Fibroblast of lung (primary cell): Measurements from ENCODE around the gene NXPH1. TPM values are rescaled to one million over a fixed set of nuclear protein-coding genes. Genes with fewer than 3 reads are reported as not detected.
A peak's percentile ranks its signal among the peaks of the same experiment; 100 is the strongest.

Experiments
- DNase-seq, 2 donors: peaks; one replicate each; pipeline versions ENCODE4 v3.0.0 to v3.0.0-alpha.2; 2010; ENCODE audit warnings: low read depth in 2 of 2
- H2AFZ ChIP-seq: 2 replicates; pipeline ENCODE4 v1.5.1; 2012; ENCODE audit warnings: low read length, control low read depth, inconsistent platforms
- H3K27ac ChIP-seq: 2 replicates; pipeline ENCODE4 v1.5.1; 2011; ENCODE audit warnings: low read length, control low read depth; ENCODE audit not compliant: insufficient read depth
- H3K27me3 ChIP-seq: 2 replicates; pipeline ENCODE4 v1.5.1; 2011; ENCODE audit warnings: mild to moderate bottlenecking, low read length; ENCODE audit not compliant: control insufficient read depth, insufficient read depth
- H3K36me3 ChIP-seq: 2 replicates; pipeline ENCODE4 v1.5.1; 2011; ENCODE audit warnings: low read length; ENCODE audit not compliant: control insufficient read depth, insufficient read depth
- H3K4me1 ChIP-seq: 2 replicates; pipeline ENCODE4 v1.5.1; 2011; ENCODE audit warnings: low read length; ENCODE audit not compliant: control insufficient read depth, insufficient read depth; ENCODE audit errors: extremely low read depth
- H3K4me2 ChIP-seq: 2 replicates; pipeline ENCODE4 v1.5.1; 2011; ENCODE audit warnings: low read length, control low read depth; ENCODE audit not compliant: insufficient read depth; ENCODE audit errors: extremely low read depth
- H3K4me3 ChIP-seq, 4 experiments: fragments of 200-600 bp in 1 of 4; sonication (generic) in 1 of 4; replicated peaks in 1 of 4; 2 replicates each; pipeline ENCODE4 v1.5.1; 2011 to 2016; ENCODE audit warnings: low read length in 4 of 4, low read depth in 3 of 4, mild to moderate bottlenecking in 3 of 4, control low read depth in 2 of 4, inconsistent platforms in 1 of 4, mixed read lengths in 1 of 4; ENCODE audit not compliant: insufficient read depth in 1 of 4; ENCODE audit errors: control extremely low read depth in 1 of 4
- H3K79me2 ChIP-seq: 2 replicates; pipeline ENCODE4 v1.5.1; 2012; ENCODE audit warnings: mild to moderate bottlenecking, low read length, inconsistent platforms; ENCODE audit not compliant: control insufficient read depth, insufficient read depth
- H3K9ac ChIP-seq: 2 replicates; pipeline ENCODE4 v1.5.1; 2011; ENCODE audit warnings: mild to moderate bottlenecking, low read length, control low read depth; ENCODE audit not compliant: insufficient read depth
- H3K9me3 ChIP-seq: 2 replicates; pipeline ENCODE4 v1.5.1; 2012; ENCODE audit warnings: low read depth, low read length; ENCODE audit not compliant: control insufficient read depth, insufficient read depth
- H4K20me1 ChIP-seq: 2 replicates; pipeline ENCODE4 v1.5.1; 2011; ENCODE audit warnings: low read length; ENCODE audit not compliant: control insufficient read depth, insufficient read depth; ENCODE audit errors: extremely low read depth
- CTCF ChIP-seq, 2 donors: IDR thresholded peaks in 1 of 2; conservative IDR thresholded peaks in 1 of 2; 1 replicate in 1 of 2; 2 replicates in 1 of 2; pipeline ENCODE4 v1.5.1; 2011 to 2012; ENCODE audit warnings: low read length in 2 of 2, control low read depth in 1 of 2, inconsistent platforms in 1 of 2, low read depth in 1 of 2, mild to moderate bottlenecking in 1 of 2
- EZH2 ChIP-seq: IDR thresholded peaks from 2 replicates; pipeline ENCODE4 v1.5.1; 2012; ENCODE audit warnings: low read length, control low read depth, mild to moderate bottlenecking; ENCODE audit errors: missing control alignments
- polyA plus RNA-seq, 2 donors: library from polyadenylated mRNA; depleted of rRNA in 1 of 2; stranded (reverse) in 1 of 2; unstranded in 1 of 2; fragments of >200 nt; gene quantifications; 2 replicates each; pipeline ENCODE4 v1.2.1, GENCODE V29; 2011 to 2012; ENCODE audit warnings: missing spikeins in 1 of 2
- total RNA-seq: library from RNA; depleted of rRNA; stranded (reverse); fragments of >200 nt; gene quantifications from 2 replicates; pipeline ENCODE4 v1.2.1, GENCODE V29; 2014

NXPH1 gene
- total and polyA plus RNA-seq, 2 donors (not counting 1 experiment from before 2014, with no cell fraction given) = not detected

DNA sequence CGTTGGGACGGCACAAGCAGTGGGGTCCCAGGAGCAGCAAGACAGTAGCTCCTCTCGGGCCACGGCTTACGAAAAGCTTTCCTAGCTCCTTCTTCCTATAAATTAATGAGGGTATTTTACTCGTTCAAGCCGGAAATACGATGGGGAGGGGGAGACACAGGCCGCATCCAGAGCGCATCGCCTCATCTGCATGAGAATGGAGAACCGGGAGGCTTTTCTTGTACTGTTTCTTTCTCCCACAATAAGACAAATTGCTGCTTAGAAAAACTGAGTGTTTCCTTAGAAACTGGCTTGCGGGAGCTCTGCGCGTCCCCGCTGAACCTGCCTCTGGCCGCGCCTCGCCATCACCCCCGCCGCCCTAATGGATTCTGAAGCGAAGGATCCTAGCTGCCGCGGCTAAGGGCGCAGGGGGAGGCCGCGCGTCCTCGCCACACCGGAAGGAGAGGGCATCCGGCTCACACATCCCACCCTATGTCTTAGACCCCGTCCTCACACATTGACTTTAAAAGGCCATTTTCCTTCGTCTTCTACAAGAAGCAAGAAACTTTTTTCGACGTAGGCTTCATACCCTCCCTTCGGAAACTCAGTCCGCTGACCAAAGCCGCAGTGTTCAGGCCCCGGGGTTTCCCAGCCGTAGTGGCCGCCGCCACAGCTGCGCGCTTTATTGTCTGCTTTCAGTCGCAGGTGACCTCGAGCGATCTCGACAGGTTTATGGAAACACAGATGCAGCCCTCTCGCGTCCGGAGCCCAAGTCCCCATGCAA is 8.8 kb downstream of the NXPH1 start:
- Histone ChIP-seq H3K36me3 (no peaks in the 10 kb centered on the region), H2AFZ (no peak overlapping the region), H3K79me2 (no peaks in the 10 kb centered on the region), H3K27me3 (no peaks in the 10 kb centered on the region), H3K9ac (no peak overlapping the region), H3K4me1 (no peaks in the 10 kb centered on the region), H4K20me1 (no peaks in the 10 kb centered on the region), H3K27ac (no peak overlapping the region), H3K4me2 (no peak overlapping the region), H3K9me3 (no peaks in the 10 kb centered on the region), H3K4me3 (no peak overlapping the region)
- DNase-seq = no peak
- TF ChIP-seq EZH2 (no peak), CTCF (conservative IDR thresholded peaks at IDR 0.05 in 1 of 2, IDR thresholded peaks at IDR 0.05 in 1 of 2; ENCODE audit: low read depth in 1 of 2, low read length in 2 of 2) (no peak)

GRCh38 chr7:8442814-8443304 is 9.4 kb downstream of the NXPH1 start:
- Histone ChIP-seq H3K4me3 (no peak overlapping the region), H3K36me3 (no peaks in the 10 kb centered on the region), H3K9me3 (no peaks in the 10 kb centered on the region), H3K27ac (no peak overlapping the region), H3K27me3 (no peaks in the 10 kb centered on the region), H3K4me1 (no peaks in the 10 kb centered on the region), H4K20me1 (no peaks in the 10 kb centered on the region), H3K79me2 (no peaks in the 10 kb centered on the region), H2AFZ (no peak overlapping the region), H3K9ac (no peak overlapping the region), H3K4me2 (no peak overlapping the region)
- peak; percentile 22 to 33 for DNase-seq
- TF ChIP-seq CTCF (conservative IDR thresholded peaks at IDR 0.05 in 1 of 2, IDR thresholded peaks at IDR 0.05 in 1 of 2; ENCODE audit: low read depth in 1 of 2, low read length in 2 of 2) (no peak), EZH2 (no peak)

DNA sequence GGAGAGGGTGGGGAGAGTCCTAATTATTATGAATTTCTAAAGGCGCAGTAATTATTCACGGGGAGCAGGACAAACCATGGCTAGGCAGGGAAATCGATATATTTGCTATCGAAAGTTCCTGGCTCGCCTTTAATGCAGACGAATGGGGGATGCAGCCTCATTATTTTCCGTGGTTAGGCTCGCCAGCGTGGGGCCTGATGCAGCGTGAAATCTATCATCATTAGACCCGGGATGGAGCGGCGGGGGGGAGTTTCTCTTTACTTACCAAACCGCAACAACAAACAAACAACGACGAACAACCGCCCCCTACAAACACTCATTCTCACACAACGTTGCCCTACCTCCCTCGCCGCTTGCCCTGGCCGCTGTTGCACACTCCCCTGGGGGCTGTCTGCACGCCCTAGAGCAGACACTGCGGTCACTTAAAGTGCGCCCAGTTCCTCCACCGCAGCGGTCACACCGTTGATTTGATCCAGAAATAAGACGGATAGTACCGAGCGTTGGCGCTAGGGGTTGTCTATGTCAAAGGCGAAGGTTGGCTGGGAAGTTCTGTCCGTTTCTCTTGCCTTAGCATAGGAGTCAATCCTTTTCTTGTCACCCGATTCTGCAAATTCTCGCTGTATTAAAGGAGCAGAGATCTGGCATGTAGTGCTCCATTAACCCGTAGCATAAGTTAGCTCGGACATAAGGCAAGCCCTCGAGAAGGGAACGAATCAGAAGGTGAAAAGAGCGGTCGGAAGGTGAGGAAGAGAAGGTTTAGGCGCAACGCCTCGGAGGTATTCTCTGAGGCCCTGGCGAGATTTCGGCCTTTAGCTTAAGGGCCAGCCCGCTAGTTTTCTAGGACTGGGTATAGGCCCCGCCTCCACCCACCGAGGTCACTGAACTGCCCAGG is 10.4 kb downstream of the NXPH1 start:
- Histone ChIP-seq H2AFZ (no peak overlapping the region), H4K20me1 (no peaks in the 10 kb centered on the region), H3K4me1 (no peaks in the 10 kb centered on the region), H3K9me3 (no peaks in the 10 kb centered on the region), H3K36me3 (no peaks in the 10 kb centered on the region), H3K4me3 (no peak overlapping the region), H3K27me3 (no peaks in the 10 kb centered on the region), H3K4me2 (no peak overlapping the region), H3K9ac (no peak overlapping the region), H3K79me2 (no peaks in the 10 kb centered on the region), H3K27ac (no peak overlapping the region)
- TF ChIP-seq CTCF (conservative IDR thresholded peaks at IDR 0.05 in 1 of 2, IDR thresholded peaks at IDR 0.05 in 1 of 2; ENCODE audit: low read depth in 1 of 2, low read length in 2 of 2) (peak in 1 of 2 donors; percentile 10), EZH2 (no peak)
- DNase-seq = no peak
